H9 (cell line): Measurements from ENCODE around the gene CDIPT. TPM values are rescaled to one million over a fixed set of nuclear protein-coding genes. Genes with fewer than 3 reads are reported as not detected.

Source experiments
- DNase-seq: peaks from one replicate; pipeline ENCODE4 v3.0.0-alpha.2; 2017
- H2AFZ ChIP-seq: one replicate; pipeline ENCODE4 v1.6.1; 2013; ENCODE audit warnings: mild to moderate bottlenecking, low read length, control low read depth, moderate library complexity
- H2AK5ac ChIP-seq: 2 replicates; pipeline ENCODE4 v1.6.1; 2013; ENCODE audit warnings: low read length, control low read depth, mixed read lengths; ENCODE audit not compliant: insufficient read length
- H2BK120ac ChIP-seq: one replicate; pipeline ENCODE4 v1.6.1; 2013; ENCODE audit warnings: low read depth, mild to moderate bottlenecking, low read length, control low read depth, inconsistent platforms; ENCODE audit not compliant: poor library complexity, severe bottlenecking
- H2BK12ac ChIP-seq: 2 replicates; pipeline ENCODE4 v1.6.1; 2013; ENCODE audit warnings: low read length, control low read depth, mixed read lengths, low read depth; ENCODE audit not compliant: insufficient read length
- H2BK15ac ChIP-seq: 2 replicates; pipeline ENCODE4 v1.6.1; 2013; ENCODE audit warnings: low read depth, low read length, control low read depth
- H2BK20ac ChIP-seq: one replicate; pipeline ENCODE4 v1.6.1; 2013; ENCODE audit warnings: low read depth, mild to moderate bottlenecking, low read length, control low read depth, inconsistent platforms; ENCODE audit not compliant: poor library complexity, severe bottlenecking
- H2BK5ac ChIP-seq: 2 replicates; pipeline ENCODE4 v1.6.1; 2013; ENCODE audit warnings: low read length, control low read depth, mixed read lengths; ENCODE audit not compliant: insufficient read length
- H3K14ac ChIP-seq: 2 replicates; pipeline ENCODE4 v1.6.1; 2013; ENCODE audit warnings: low read length, control low read depth; ENCODE audit not compliant: insufficient read depth
- H3K18ac ChIP-seq: 2 replicates; pipeline ENCODE4 v1.6.1; 2013; ENCODE audit warnings: low read depth, mild to moderate bottlenecking, mixed read lengths, low read length, control low read depth; ENCODE audit not compliant: insufficient read length
- H3K23ac ChIP-seq: 2 replicates; pipeline ENCODE4 v1.6.1; 2013; ENCODE audit warnings: low read length, control low read depth, mixed read lengths, low read depth; ENCODE audit not compliant: insufficient read length
- H3K23me2 ChIP-seq: 2 replicates; pipeline ENCODE4 v1.6.1; 2013; ENCODE audit warnings: low read depth, mild to moderate bottlenecking, mixed read lengths, low read length, control low read depth; ENCODE audit not compliant: insufficient read length, poor library complexity, severe bottlenecking
- H3K27ac ChIP-seq: 2 replicates; pipeline ENCODE4 v1.5.1; 2013; ENCODE audit warnings: low read length, control low read depth, mixed read lengths, low read depth; ENCODE audit not compliant: insufficient read length
- H3K27me3 ChIP-seq: 2 replicates; pipeline ENCODE4 v1.6.1; 2013; ENCODE audit warnings: low read length, control low read depth, inconsistent platforms; ENCODE audit not compliant: insufficient read depth
- H3K4ac ChIP-seq: 2 replicates; pipeline ENCODE4 v1.6.1; 2013; ENCODE audit warnings: low read depth, mild to moderate bottlenecking, control low read depth, inconsistent platforms, low read length, moderate library complexity
- H3K4me1 ChIP-seq: 2 replicates; pipeline ENCODE4 v1.6.1; 2013; ENCODE audit warnings: low read length, control low read depth, inconsistent platforms; ENCODE audit not compliant: insufficient read depth
- H3K4me2 ChIP-seq: 2 replicates; pipeline ENCODE4 v1.6.1; 2013; ENCODE audit warnings: low read length, control low read depth, mixed read lengths; ENCODE audit not compliant: insufficient read length, insufficient read depth
- H3K56ac ChIP-seq: 2 replicates; pipeline ENCODE4 v1.6.1; 2013; ENCODE audit warnings: low read depth, mild to moderate bottlenecking, mixed read lengths, low read length, control low read depth; ENCODE audit not compliant: insufficient read length
- H3K79me1 ChIP-seq: 2 replicates; pipeline ENCODE4 v1.6.1; 2013; ENCODE audit warnings: low read depth, mild to moderate bottlenecking, moderate library complexity, low read length, control low read depth, inconsistent platforms; ENCODE audit not compliant: insufficient read depth, poor library complexity, severe bottlenecking
- H3K79me2 ChIP-seq: 2 replicates; pipeline ENCODE4 v1.6.1; 2013; ENCODE audit warnings: low read length, control low read depth, inconsistent platforms; ENCODE audit not compliant: insufficient read depth
- H3K9ac ChIP-seq: 2 replicates; pipeline ENCODE4 v1.6.1; 2013; ENCODE audit warnings: low read length, control low read depth, mixed read lengths; ENCODE audit not compliant: insufficient read length; ENCODE audit errors: extremely low read depth
- H3K9me3 ChIP-seq: one replicate; pipeline ENCODE4 v1.6.1; 2013; ENCODE audit warnings: low read depth, low read length, inconsistent platforms; ENCODE audit not compliant: control insufficient read depth
- H3T11ph ChIP-seq: one replicate; pipeline ENCODE4 v1.6.1; 2013; ENCODE audit warnings: mild to moderate bottlenecking, low read length, control low read depth, inconsistent platforms
- H4K20me1 ChIP-seq: one replicate; pipeline ENCODE4 v1.6.1; 2013; ENCODE audit not compliant: control insufficient read depth, insufficient read length, insufficient read depth
- H4K5ac ChIP-seq: 2 replicates; pipeline ENCODE4 v1.6.1; 2013; ENCODE audit warnings: low read depth, mild to moderate bottlenecking, mixed read lengths, low read length, control low read depth; ENCODE audit not compliant: insufficient read length
- H4K8ac ChIP-seq: replicated peaks from 2 replicates; pipeline ENCODE4 v1.6.1; 2013; ENCODE audit warnings: low read length, control low read depth, mixed read lengths, low read depth; ENCODE audit not compliant: insufficient read length
- H4K91ac ChIP-seq: 2 replicates; pipeline ENCODE4 v1.6.1; 2013; ENCODE audit warnings: low read depth, mild to moderate bottlenecking, moderate library complexity, mixed read lengths, low read length, control low read depth; ENCODE audit not compliant: insufficient read length
- H3K27ac Mint-ChIP-seq, 3 experiments: 2 replicates in 2 of 3; 3 replicates in 1 of 3; pipeline ENCODE4 v1.8.0; 2020 to 2021; ENCODE audit warnings: mixed read lengths in 3 of 3, mild to moderate bottlenecking in 1 of 3, moderate library complexity in 1 of 3
- H3K27me3 Mint-ChIP-seq: 2 replicates; pipeline ENCODE4 v1.8.0; 2021; ENCODE audit warnings: low read depth, mild to moderate bottlenecking, moderate library complexity, mixed read lengths
- H3K36me3 Mint-ChIP-seq, 3 experiments: 2 replicates in 2 of 3; 3 replicates in 1 of 3; pipeline ENCODE4 v1.8.0; 2020 to 2021; ENCODE audit warnings: low read depth in 3 of 3, mixed read lengths in 3 of 3; ENCODE audit not compliant: insufficient read depth in 1 of 3
- H3K4me1 Mint-ChIP-seq, 2 experiments: 2 replicates each; pipeline ENCODE4 v1.8.0; 2020; ENCODE audit warnings: mixed read lengths in 2 of 2
- H3K4me3 Mint-ChIP-seq, 2 experiments: 2 replicates in 1 of 2; 3 replicates in 1 of 2; pipeline ENCODE4 v1.8.0; 2020 to 2021; ENCODE audit warnings: mild to moderate bottlenecking in 2 of 2, mixed read lengths in 2 of 2, moderate library complexity in 1 of 2
- H3K9me3 Mint-ChIP-seq, 2 experiments: 2 replicates in 1 of 2; 3 replicates in 1 of 2; pipeline ENCODE4 v1.8.0; 2020; ENCODE audit warnings: mild to moderate bottlenecking in 2 of 2, mixed read lengths in 2 of 2, moderate library complexity in 1 of 2
- CTCF ChIP-seq: fragments of 200-600 bp; sonication (generic); conservative IDR thresholded peaks from 3 replicates; pipeline ENCODE4 v1.8.0; 2021; ENCODE audit warnings: antibody characterized with exemption, mild to moderate bottlenecking
- WGBS: extraction: QIAGEN DNeasy Blood & Tissue Kit; methylation state at CpG from one replicate; pipeline ENCODE4 v1.1.7; 2013; ENCODE audit warnings: missing lambda C conversion rate, low lambda C conversion rate, mixed read lengths; ENCODE audit not compliant: insufficient read length; ENCODE audit errors: extremely low coverage; 5-methylcytosine and 5-hydroxymethylcytosine counted together
- total RNA-seq: library from RNA; stranded (reverse); gene quantifications from 2 replicates; pipeline ENCODE4 v1.2.1, GENCODE V29; 2021

Gene CDIPT
- total RNA-seq, 1 experiment from 2014 or later = 70.6 TPM

- no CpG with 5 or more reads among the region's 23 CpGs for WGBS
- Histone ChIP-seq H2BK12ac (no peak overlapping the region), H3K18ac (no peak overlapping the region), H3K4ac (no peak overlapping the region), H4K8ac (no peak overlapping the region), H4K20me1 (no peaks in the 10 kb centered on the region), H3K9me3 (no peaks in the 10 kb centered on the region), H3K4me1 (no peaks in the 10 kb centered on the region), H2BK120ac (no peak overlapping the region), H2BK5ac (no peak overlapping the region), H3K9ac (no peak overlapping the region), H3K27ac (no peak overlapping the region), H3K79me2 (no peaks in the 10 kb centered on the region), H3K23me2 (no peaks in the 10 kb centered on the region), H3T11ph (no peak overlapping the region), H3K27me3 (no peaks in the 10 kb centered on the region), H4K5ac (no peak overlapping the region), H2BK15ac (no peak overlapping the region), H2AK5ac (no peak overlapping the region), H3K14ac (no peak overlapping the region; the same call in 1 of the 2 replicates), H3K4me2 (no peak overlapping the region), H4K91ac (no peak overlapping the region), H2AFZ (no peak overlapping the region), H3K79me1 (no peaks in the 10 kb centered on the region), H3K23ac (no peak overlapping the region), H3K56ac (no peak overlapping the region), H2BK20ac (no peak overlapping the region)
- no peaks in the 10 kb centered on the region for H3K9me3 Mint-ChIP-seq
- no peak for TF ChIP-seq CTCF
- H3K4me1 Mint-ChIP-seq = no peaks in the 10 kb centered on the region
- no peak overlapping the region; a peak in 1 of 5 replicates for H3K4me3 Mint-ChIP-seq
- H3K27me3 Mint-ChIP-seq = no peaks in the 10 kb centered on the region
- no peak overlapping the region for H3K27ac Mint-ChIP-seq
- DNase-seq = no peak
- no peaks in the 10 kb centered on the region for H3K36me3 Mint-ChIP-seq
Measured at GRCh38 chr16:29841631-29842030, 21.4 kb downstream of the CDIPT start.
